H9 (cell line): ENCODE measurements around the gene TMEM33. TPM values are rescaled to one million over a fixed set of nuclear protein-coding genes. Genes with fewer than 3 reads are reported as not detected.

Experiments used
- DNase-seq: peaks from one replicate; pipeline ENCODE4 v3.0.0-alpha.2; 2017
- H2AFZ ChIP-seq: one replicate; pipeline ENCODE4 v1.6.1; 2013; ENCODE audit warnings: mild to moderate bottlenecking, low read length, control low read depth, moderate library complexity
- H2AK5ac ChIP-seq: 2 replicates; pipeline ENCODE4 v1.6.1; 2013; ENCODE audit warnings: low read length, control low read depth, mixed read lengths; ENCODE audit not compliant: insufficient read length
- H2BK120ac ChIP-seq: one replicate; pipeline ENCODE4 v1.6.1; 2013; ENCODE audit warnings: low read depth, mild to moderate bottlenecking, low read length, control low read depth, inconsistent platforms; ENCODE audit not compliant: poor library complexity, severe bottlenecking
- H2BK12ac ChIP-seq: 2 replicates; pipeline ENCODE4 v1.6.1; 2013; ENCODE audit warnings: low read length, control low read depth, mixed read lengths, low read depth; ENCODE audit not compliant: insufficient read length
- H2BK15ac ChIP-seq: 2 replicates; pipeline ENCODE4 v1.6.1; 2013; ENCODE audit warnings: low read depth, low read length, control low read depth
- H2BK20ac ChIP-seq: one replicate; pipeline ENCODE4 v1.6.1; 2013; ENCODE audit warnings: low read depth, mild to moderate bottlenecking, low read length, control low read depth, inconsistent platforms; ENCODE audit not compliant: poor library complexity, severe bottlenecking
- H2BK5ac ChIP-seq: 2 replicates; pipeline ENCODE4 v1.6.1; 2013; ENCODE audit warnings: low read length, control low read depth, mixed read lengths; ENCODE audit not compliant: insufficient read length
- H3K14ac ChIP-seq: 2 replicates; pipeline ENCODE4 v1.6.1; 2013; ENCODE audit warnings: low read length, control low read depth; ENCODE audit not compliant: insufficient read depth
- H3K18ac ChIP-seq: 2 replicates; pipeline ENCODE4 v1.6.1; 2013; ENCODE audit warnings: low read depth, mild to moderate bottlenecking, mixed read lengths, low read length, control low read depth; ENCODE audit not compliant: insufficient read length
- H3K23ac ChIP-seq: 2 replicates; pipeline ENCODE4 v1.6.1; 2013; ENCODE audit warnings: low read length, control low read depth, mixed read lengths, low read depth; ENCODE audit not compliant: insufficient read length
- H3K23me2 ChIP-seq: 2 replicates; pipeline ENCODE4 v1.6.1; 2013; ENCODE audit warnings: low read depth, mild to moderate bottlenecking, mixed read lengths, low read length, control low read depth; ENCODE audit not compliant: insufficient read length, poor library complexity, severe bottlenecking
- H3K27ac ChIP-seq: 2 replicates; pipeline ENCODE4 v1.5.1; 2013; ENCODE audit warnings: low read length, control low read depth, mixed read lengths, low read depth; ENCODE audit not compliant: insufficient read length
- H3K27me3 ChIP-seq: 2 replicates; pipeline ENCODE4 v1.6.1; 2013; ENCODE audit warnings: low read length, control low read depth, inconsistent platforms; ENCODE audit not compliant: insufficient read depth
- H3K4ac ChIP-seq: 2 replicates; pipeline ENCODE4 v1.6.1; 2013; ENCODE audit warnings: low read depth, mild to moderate bottlenecking, control low read depth, inconsistent platforms, low read length, moderate library complexity
- H3K4me1 ChIP-seq: 2 replicates; pipeline ENCODE4 v1.6.1; 2013; ENCODE audit warnings: low read length, control low read depth, inconsistent platforms; ENCODE audit not compliant: insufficient read depth
- H3K4me2 ChIP-seq: 2 replicates; pipeline ENCODE4 v1.6.1; 2013; ENCODE audit warnings: low read length, control low read depth, mixed read lengths; ENCODE audit not compliant: insufficient read length, insufficient read depth
- H3K56ac ChIP-seq: 2 replicates; pipeline ENCODE4 v1.6.1; 2013; ENCODE audit warnings: low read depth, mild to moderate bottlenecking, mixed read lengths, low read length, control low read depth; ENCODE audit not compliant: insufficient read length
- H3K79me1 ChIP-seq: 2 replicates; pipeline ENCODE4 v1.6.1; 2013; ENCODE audit warnings: low read depth, mild to moderate bottlenecking, moderate library complexity, low read length, control low read depth, inconsistent platforms; ENCODE audit not compliant: insufficient read depth, poor library complexity, severe bottlenecking
- H3K79me2 ChIP-seq: 2 replicates; pipeline ENCODE4 v1.6.1; 2013; ENCODE audit warnings: low read length, control low read depth, inconsistent platforms; ENCODE audit not compliant: insufficient read depth
- H3K9ac ChIP-seq: 2 replicates; pipeline ENCODE4 v1.6.1; 2013; ENCODE audit warnings: low read length, control low read depth, mixed read lengths; ENCODE audit not compliant: insufficient read length; ENCODE audit errors: extremely low read depth
- H3K9me3 ChIP-seq: one replicate; pipeline ENCODE4 v1.6.1; 2013; ENCODE audit warnings: low read depth, low read length, inconsistent platforms; ENCODE audit not compliant: control insufficient read depth
- H3T11ph ChIP-seq: one replicate; pipeline ENCODE4 v1.6.1; 2013; ENCODE audit warnings: mild to moderate bottlenecking, low read length, control low read depth, inconsistent platforms
- H4K20me1 ChIP-seq: one replicate; pipeline ENCODE4 v1.6.1; 2013; ENCODE audit not compliant: control insufficient read depth, insufficient read length, insufficient read depth
- H4K5ac ChIP-seq: 2 replicates; pipeline ENCODE4 v1.6.1; 2013; ENCODE audit warnings: low read depth, mild to moderate bottlenecking, mixed read lengths, low read length, control low read depth; ENCODE audit not compliant: insufficient read length
- H4K8ac ChIP-seq: replicated peaks from 2 replicates; pipeline ENCODE4 v1.6.1; 2013; ENCODE audit warnings: low read length, control low read depth, mixed read lengths, low read depth; ENCODE audit not compliant: insufficient read length
- H4K91ac ChIP-seq: 2 replicates; pipeline ENCODE4 v1.6.1; 2013; ENCODE audit warnings: low read depth, mild to moderate bottlenecking, moderate library complexity, mixed read lengths, low read length, control low read depth; ENCODE audit not compliant: insufficient read length
- H3K27ac Mint-ChIP-seq, 3 experiments: 2 replicates in 2 of 3; 3 replicates in 1 of 3; pipeline ENCODE4 v1.8.0; 2020 to 2021; ENCODE audit warnings: mixed read lengths in 3 of 3, mild to moderate bottlenecking in 1 of 3, moderate library complexity in 1 of 3
- H3K27me3 Mint-ChIP-seq: 2 replicates; pipeline ENCODE4 v1.8.0; 2021; ENCODE audit warnings: low read depth, mild to moderate bottlenecking, moderate library complexity, mixed read lengths
- H3K36me3 Mint-ChIP-seq, 3 experiments: 2 replicates in 2 of 3; 3 replicates in 1 of 3; pipeline ENCODE4 v1.8.0; 2020 to 2021; ENCODE audit warnings: low read depth in 3 of 3, mixed read lengths in 3 of 3; ENCODE audit not compliant: insufficient read depth in 1 of 3
- H3K4me1 Mint-ChIP-seq, 2 experiments: 2 replicates each; pipeline ENCODE4 v1.8.0; 2020; ENCODE audit warnings: mixed read lengths in 2 of 2
- H3K4me3 Mint-ChIP-seq, 2 experiments: 2 replicates in 1 of 2; 3 replicates in 1 of 2; pipeline ENCODE4 v1.8.0; 2020 to 2021; ENCODE audit warnings: mild to moderate bottlenecking in 2 of 2, mixed read lengths in 2 of 2, moderate library complexity in 1 of 2
- H3K9me3 Mint-ChIP-seq, 2 experiments: 2 replicates in 1 of 2; 3 replicates in 1 of 2; pipeline ENCODE4 v1.8.0; 2020; ENCODE audit warnings: mild to moderate bottlenecking in 2 of 2, mixed read lengths in 2 of 2, moderate library complexity in 1 of 2
- CTCF ChIP-seq: fragments of 200-600 bp; sonication (generic); conservative IDR thresholded peaks from 3 replicates; pipeline ENCODE4 v1.8.0; 2021; ENCODE audit warnings: antibody characterized with exemption, mild to moderate bottlenecking
- WGBS: extraction: QIAGEN DNeasy Blood & Tissue Kit; methylation state at CpG from one replicate; pipeline ENCODE4 v1.1.7; 2013; ENCODE audit warnings: missing lambda C conversion rate, low lambda C conversion rate, mixed read lengths; ENCODE audit not compliant: insufficient read length; ENCODE audit errors: extremely low coverage; 5-methylcytosine and 5-hydroxymethylcytosine counted together
- total RNA-seq: library from RNA; stranded (reverse); gene quantifications from 2 replicates; pipeline ENCODE4 v1.2.1, GENCODE V29; 2021

Gene TMEM33
- total RNA-seq, 1 experiment from 2014 or later: 74.2 TPM

- no peak overlapping the region for H2BK15ac ChIP-seq
- no peaks in the 10 kb centered on the region for H3K27me3 Mint-ChIP-seq
- H2AFZ ChIP-seq: no peak overlapping the region
- H3K4me2 ChIP-seq: no peak overlapping the region
- H3K4me1 Mint-ChIP-seq: no peaks in the 10 kb centered on the region
- no peak overlapping the region for H4K91ac ChIP-seq
- H3K23me2 ChIP-seq: no peaks in the 10 kb centered on the region
- no peaks in the 10 kb centered on the region for H3K27me3 ChIP-seq
- no peak overlapping the region for H3K23ac ChIP-seq
- H2AK5ac ChIP-seq: no peak overlapping the region
- DNase-seq: no peak
- no peaks in the 10 kb centered on the region for H3K9me3 ChIP-seq
- H3K4me3 Mint-ChIP-seq: no peak overlapping the region
- H3K9ac ChIP-seq: no peak overlapping the region
- no peak overlapping the region for H2BK5ac ChIP-seq
- no peak overlapping the region for H3K14ac ChIP-seq
- H4K8ac ChIP-seq: no peak overlapping the region
- no CpG with 5 or more reads among the region's 3 CpGs for WGBS
- no peak overlapping the region for H3K56ac ChIP-seq
- H3K79me1 ChIP-seq: no peaks in the 10 kb centered on the region
- H3T11ph ChIP-seq: no peak overlapping the region
- H3K27ac ChIP-seq: no peak overlapping the region
- H3K4ac ChIP-seq: no peak overlapping the region
- no peak overlapping the region for H2BK12ac ChIP-seq
- H4K5ac ChIP-seq: no peak overlapping the region
- no peak overlapping the region for H2BK120ac ChIP-seq
- no peaks in the 10 kb centered on the region for H4K20me1 ChIP-seq
- H3K79me2 ChIP-seq: no peaks in the 10 kb centered on the region
- H3K36me3 Mint-ChIP-seq: peaks cover 20 to 71% (median 63%) of the 10 kb centered on the region in 3 experiments; a peak in 5 of 7 replicates
- H3K18ac ChIP-seq: no peak overlapping the region
- H2BK20ac ChIP-seq: no peak overlapping the region
- no peaks in the 10 kb centered on the region for H3K9me3 Mint-ChIP-seq
- H3K27ac Mint-ChIP-seq: no peak overlapping the region; a peak in 1 of 7 replicates
- H3K4me1 ChIP-seq: no peaks in the 10 kb centered on the region
- no peak for TF ChIP-seq CTCF
Observed at GRCh38 chr4:41949531-41949930, 14.3 kb downstream of the TMEM33 start.
